Neural progenitor cell (in vitro differentiated cells): ENCODE measurements around the gene MBTPS1.

Source experiments
- CTCF ChIP-seq: fragments of 200-600 bp; sonication (generic); IDR thresholded peaks from 2 replicates; pipeline ENCODE4 v1.5.1; 2017; ENCODE audit warnings: antibody characterized with exemption, mild to moderate bottlenecking
- EZH2 ChIP-seq: fragments of 200-600 bp; sonication (generic); IDR thresholded peaks from 2 replicates; pipeline ENCODE4 v1.6.1; 2017; ENCODE audit warnings: antibody characterized with exemption, mild to moderate bottlenecking, moderate library complexity
- EZH2phosphoT487 ChIP-seq: fragments of 200-600 bp; sonication (generic); IDR thresholded peaks from 2 replicates; pipeline ENCODE4 v1.6.1; 2017; ENCODE audit warnings: antibody characterized with exemption

GRCh38 chr16:84124257-84125073 lies 7.7 kb upstream of the MBTPS1 start:
- TF ChIP-seq EZH2 = no peak
- TF ChIP-seq CTCF = no peak
- TF ChIP-seq EZH2phosphoT487 = no peak
